ENCODE results near the gene GPR162.

DNA sequence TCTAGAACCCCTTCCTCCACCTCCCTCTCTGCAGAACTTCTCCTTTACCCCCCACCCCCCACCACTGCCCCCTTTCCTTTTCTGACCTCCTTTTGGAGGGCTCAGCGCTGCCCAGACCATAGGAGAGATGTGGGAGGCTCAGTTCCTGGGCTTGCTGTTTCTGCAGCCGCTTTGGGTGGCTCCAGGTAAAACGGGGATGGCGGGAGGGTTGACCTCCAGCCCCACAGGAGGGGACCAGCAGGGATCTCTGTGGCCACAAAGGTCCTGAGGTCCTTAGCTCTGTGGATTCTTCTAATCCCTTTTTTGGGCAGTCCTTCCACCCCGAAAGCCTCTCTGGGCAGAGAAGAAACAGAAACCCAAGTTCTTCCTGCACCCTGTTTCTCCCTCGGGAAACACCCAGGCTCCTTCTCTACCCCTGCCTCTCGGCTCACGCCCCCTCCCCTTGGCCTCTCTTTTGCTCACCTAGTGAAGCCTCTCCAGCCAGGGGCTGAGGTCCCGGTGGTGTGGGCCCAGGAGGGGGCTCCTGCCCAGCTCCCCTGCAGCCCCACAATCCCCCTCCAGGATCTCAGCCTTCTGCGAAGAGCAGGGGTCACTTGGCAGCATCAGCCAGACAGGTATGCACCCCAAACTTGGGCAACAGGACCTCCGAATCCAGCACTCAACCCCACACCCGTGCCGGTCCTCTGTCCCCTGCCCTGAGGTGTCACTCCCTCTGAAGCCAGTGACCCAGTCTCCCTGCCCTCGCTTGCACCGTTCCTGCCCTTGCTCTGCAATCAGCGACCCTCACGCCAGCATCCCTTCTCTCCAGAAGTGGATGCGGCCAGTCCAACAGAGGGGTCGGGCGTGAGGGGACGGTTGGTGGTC lies 48.7 kb upstream of the GPR162 start:
- TF ChIP-seq, protein P1, sequence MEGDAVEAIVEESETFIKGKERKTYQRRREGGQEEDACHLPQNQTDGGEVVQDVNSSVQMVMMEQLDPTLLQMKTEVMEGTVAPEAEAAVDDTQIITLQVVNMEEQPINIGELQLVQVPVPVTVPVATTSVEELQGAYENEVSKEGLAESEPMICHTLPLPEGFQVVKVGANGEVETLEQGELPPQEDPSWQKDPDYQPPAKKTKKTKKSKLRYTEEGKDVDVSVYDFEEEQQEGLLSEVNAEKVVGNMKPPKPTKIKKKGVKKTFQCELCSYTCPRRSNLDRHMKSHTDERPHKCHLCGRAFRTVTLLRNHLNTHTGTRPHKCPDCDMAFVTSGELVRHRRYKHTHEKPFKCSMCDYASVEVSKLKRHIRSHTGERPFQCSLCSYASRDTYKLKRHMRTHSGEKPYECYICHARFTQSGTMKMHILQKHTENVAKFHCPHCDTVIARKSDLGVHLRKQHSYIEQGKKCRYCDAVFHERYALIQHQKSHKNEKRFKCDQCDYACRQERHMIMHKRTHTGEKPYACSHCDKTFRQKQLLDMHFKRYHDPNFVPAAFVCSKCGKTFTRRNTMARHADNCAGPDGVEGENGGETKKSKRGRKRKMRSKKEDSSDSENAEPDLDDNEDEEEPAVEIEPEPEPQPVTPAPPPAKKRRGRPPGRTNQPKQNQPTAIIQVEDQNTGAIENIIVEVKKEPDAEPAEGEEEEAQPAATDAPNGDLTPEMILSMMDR (conservative IDR thresholded peaks at IDR 0.05; ENCODE audit: low read depth, low read length): no peak
- no peak for TF ChIP-seq EZH2 (IDR thresholded peaks at IDR 0.05; ENCODE audit: borderline replicate concordance, low read depth, low read length, poor library complexity, severe bottlenecking)

All from A673 (cell line).